Measurements from ENCODE around the gene ADSL.

GRCh38 chr22:40364431-40364830, 18.1 kb downstream of the ADSL start:
- TF ChIP-seq POLR2A (IDR thresholded peaks at IDR 0.05) (no peak), EP300 (IDR thresholded peaks at IDR 0.05) (no peak)
- TF ChIP-seq, protein P1, sequence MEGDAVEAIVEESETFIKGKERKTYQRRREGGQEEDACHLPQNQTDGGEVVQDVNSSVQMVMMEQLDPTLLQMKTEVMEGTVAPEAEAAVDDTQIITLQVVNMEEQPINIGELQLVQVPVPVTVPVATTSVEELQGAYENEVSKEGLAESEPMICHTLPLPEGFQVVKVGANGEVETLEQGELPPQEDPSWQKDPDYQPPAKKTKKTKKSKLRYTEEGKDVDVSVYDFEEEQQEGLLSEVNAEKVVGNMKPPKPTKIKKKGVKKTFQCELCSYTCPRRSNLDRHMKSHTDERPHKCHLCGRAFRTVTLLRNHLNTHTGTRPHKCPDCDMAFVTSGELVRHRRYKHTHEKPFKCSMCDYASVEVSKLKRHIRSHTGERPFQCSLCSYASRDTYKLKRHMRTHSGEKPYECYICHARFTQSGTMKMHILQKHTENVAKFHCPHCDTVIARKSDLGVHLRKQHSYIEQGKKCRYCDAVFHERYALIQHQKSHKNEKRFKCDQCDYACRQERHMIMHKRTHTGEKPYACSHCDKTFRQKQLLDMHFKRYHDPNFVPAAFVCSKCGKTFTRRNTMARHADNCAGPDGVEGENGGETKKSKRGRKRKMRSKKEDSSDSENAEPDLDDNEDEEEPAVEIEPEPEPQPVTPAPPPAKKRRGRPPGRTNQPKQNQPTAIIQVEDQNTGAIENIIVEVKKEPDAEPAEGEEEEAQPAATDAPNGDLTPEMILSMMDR (IDR thresholded peaks at IDR 0.05) = no peak

Data from tibial nerve (tissue), 4 donors.